Loucy (cell line): ENCODE results near the gene PRLHR.

Experiments
- CTCF ChIP-seq: fragments of 200-600 bp; sonication (generic); conservative IDR thresholded peaks from 2 replicates; pipeline ENCODE4 v1.5.1; 2014; ENCODE audit warnings: mild to moderate bottlenecking, antibody characterized with exemption, low read length
- EZH2phosphoT487 ChIP-seq: fragments of 200-600 bp; IDR thresholded peaks from 2 replicates; pipeline ENCODE4 v1.6.1; 2018; ENCODE audit warnings: antibody characterized with exemption, mild to moderate bottlenecking, moderate library complexity, borderline replicate concordance

- TF ChIP-seq CTCF (no peak), EZH2phosphoT487 (no peak)
These were observed 25.6 kb downstream of the PRLHR start for GRCh38 chr10:118569882-118570252.
